ENCODE results near the gene PSEN2.

DNA sequence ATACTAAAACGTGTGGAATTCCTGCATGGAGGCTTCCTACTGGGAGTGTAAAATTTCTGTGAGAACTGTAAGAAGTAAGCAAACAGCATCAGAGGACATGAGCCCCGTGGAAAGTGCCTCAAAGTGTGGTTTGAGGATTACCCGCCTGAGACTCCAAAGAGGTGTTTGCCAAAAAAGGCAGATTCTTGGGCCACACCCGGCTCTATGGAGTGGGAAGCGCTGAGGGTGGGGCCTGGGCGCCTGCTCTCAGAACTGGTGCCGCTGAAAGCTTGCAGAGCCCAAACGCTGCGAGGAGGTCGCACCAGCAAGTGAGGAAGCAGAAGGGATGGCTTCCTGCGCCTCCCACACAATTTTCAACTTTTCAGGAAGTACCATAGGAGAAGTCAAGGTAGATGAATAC is 43.0 kb upstream of the PSEN2 start:
- TF ChIP-seq POLR2AphosphoS5 (IDR thresholded peaks at IDR 0.05) (no peak), POLR2A (IDR thresholded peaks at IDR 0.05) (no peak), EP300 (IDR thresholded peaks at IDR 0.05) (no peak)
- TF ChIP-seq, protein P1, sequence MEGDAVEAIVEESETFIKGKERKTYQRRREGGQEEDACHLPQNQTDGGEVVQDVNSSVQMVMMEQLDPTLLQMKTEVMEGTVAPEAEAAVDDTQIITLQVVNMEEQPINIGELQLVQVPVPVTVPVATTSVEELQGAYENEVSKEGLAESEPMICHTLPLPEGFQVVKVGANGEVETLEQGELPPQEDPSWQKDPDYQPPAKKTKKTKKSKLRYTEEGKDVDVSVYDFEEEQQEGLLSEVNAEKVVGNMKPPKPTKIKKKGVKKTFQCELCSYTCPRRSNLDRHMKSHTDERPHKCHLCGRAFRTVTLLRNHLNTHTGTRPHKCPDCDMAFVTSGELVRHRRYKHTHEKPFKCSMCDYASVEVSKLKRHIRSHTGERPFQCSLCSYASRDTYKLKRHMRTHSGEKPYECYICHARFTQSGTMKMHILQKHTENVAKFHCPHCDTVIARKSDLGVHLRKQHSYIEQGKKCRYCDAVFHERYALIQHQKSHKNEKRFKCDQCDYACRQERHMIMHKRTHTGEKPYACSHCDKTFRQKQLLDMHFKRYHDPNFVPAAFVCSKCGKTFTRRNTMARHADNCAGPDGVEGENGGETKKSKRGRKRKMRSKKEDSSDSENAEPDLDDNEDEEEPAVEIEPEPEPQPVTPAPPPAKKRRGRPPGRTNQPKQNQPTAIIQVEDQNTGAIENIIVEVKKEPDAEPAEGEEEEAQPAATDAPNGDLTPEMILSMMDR (IDR thresholded peaks at IDR 0.05) = no peak

Data from suprapubic skin (tissue), 4 donors.